K562 (cell line): Measurements from ENCODE around the gene LLCFC1. TPM values are rescaled to one million over a fixed set of nuclear protein-coding genes. Genes with fewer than 3 reads are reported as not detected.

Source experiments
- ATAC-seq: fragments of 200-7000 bp; cut with Tn5 transposase; 3 replicates; pipeline ENCODE4 v1.9.1; 2020; ENCODE audit warnings: moderate library complexity
- BruUV-seq: library from RNA; stranded (reverse); fragments of 400-500 nt; replicated peaks from 2 replicates; lab custom pipeline; 2021; lab: Mats Ljungman, UMichigan
- CTCF ChIA-PET: fragments of 300-600 bp; formaldehyde crosslinking; extraction: SDS; loops from one replicate; lab custom pipeline; 2021; ENCODE audit warnings: low intra/inter-chr PET ratio; lab: Yijun Ruan, JAX
- POLR2A ChIA-PET: fragments of 300-600, 350-650 bp; sonication (Branson Sonifier 250); formaldehyde crosslinking; extraction: SDS; loops from one replicate; lab custom pipeline; 2021; ENCODE audit warnings: antibody characterized with exemption, inconsistent platforms; lab: Yijun Ruan, JAX
- DNase-seq, 4 experiments: peaks; one replicate each; pipeline versions ENCODE4 v3.0.0 to v3.0.0-alpha.2; 2011 to 2018; ENCODE audit warnings: low spot score in 3 of 4, mixed read lengths in 3 of 4; ENCODE audit errors: extremely low read depth in 1 of 4
- FAIRE-seq: peaks from 2 replicates; lab custom pipeline; 2011; peaks lifted over from hg19 to GRCh38; lab: Jason Lieb, UNC
- H2AFZ ChIP-seq: 2 replicates; pipeline ENCODE4 v1.6.0; 2011; ENCODE audit warnings: low read depth, low read length, control low read depth, inconsistent platforms
- H3K27ac ChIP-seq: fragments of 200-600 bp; 3 replicates; pipeline ENCODE4 v1.8.0; 2011; ENCODE audit warnings: low read depth, mild to moderate bottlenecking, control low read depth, inconsistent platforms, low read length, moderate library complexity, mixed read lengths; ENCODE audit errors: extremely low read depth
- H3K27me3 ChIP-seq, 2 experiments: fragments of 300-600 bp in 1 of 2; 2 replicates in 1 of 2; 3 replicates in 1 of 2; pipeline versions ENCODE4 v1.6.0 to v1.8.0; 2011; ENCODE audit warnings: inconsistent platforms in 2 of 2, low read length in 2 of 2, mild to moderate bottlenecking in 1 of 2, mixed read lengths in 1 of 2, moderate library complexity in 1 of 2; ENCODE audit not compliant: control insufficient read depth in 2 of 2, insufficient read depth in 2 of 2
- H3K36me3 ChIP-seq: fragments of 300-600 bp; 3 replicates; pipeline ENCODE4 v1.8.0; 2011; ENCODE audit warnings: mild to moderate bottlenecking, low read length, inconsistent platforms; ENCODE audit not compliant: control insufficient read depth, insufficient read depth
- H3K4me1 ChIP-seq, 2 experiments: fragments of 200-600 bp in 1 of 2; replicated peaks in 1 of 2; 2 replicates in 1 of 2; 3 replicates in 1 of 2; pipeline versions ENCODE4 v1.5.1 to v1.8.0; 2011; ENCODE audit warnings: inconsistent platforms in 2 of 2, low read length in 2 of 2, mild to moderate bottlenecking in 1 of 2, mixed read lengths in 1 of 2, moderate library complexity in 1 of 2; ENCODE audit not compliant: control insufficient read depth in 2 of 2, insufficient read depth in 2 of 2
- H3K4me2 ChIP-seq: 2 replicates; pipeline ENCODE4 v1.6.1; 2011; ENCODE audit warnings: low read length, control low read depth, inconsistent platforms, mixed read lengths; ENCODE audit not compliant: insufficient read depth
- H3K4me3 ChIP-seq: fragments of 200-600 bp; sonication (generic), shearing (Covaris generic); 2 replicates; pipeline ENCODE4 v1.5.1; 2016; ENCODE audit warnings: control low read depth, inconsistent platforms
- H3K79me2 ChIP-seq: fragments of 200-600 bp; 3 replicates; pipeline ENCODE4 v1.8.0; 2011; ENCODE audit warnings: low read length, inconsistent platforms; ENCODE audit not compliant: control insufficient read depth, insufficient read depth
- H3K9ac ChIP-seq, 2 experiments: 2 replicates each; pipeline versions ENCODE4 v1.6.0 to v1.6.1; 2011; ENCODE audit warnings: low read depth in 2 of 2, low read length in 2 of 2, control low read depth in 1 of 2, inconsistent platforms in 1 of 2, mild to moderate bottlenecking in 1 of 2, mixed read lengths in 1 of 2; ENCODE audit not compliant: insufficient read depth in 1 of 2
- H3K9me1 ChIP-seq: one replicate; pipeline ENCODE4 v1.6.0; 2011; ENCODE audit warnings: inconsistent platforms, mild to moderate bottlenecking, low read length, moderate library complexity; ENCODE audit not compliant: control insufficient read depth, insufficient read depth
- H3K9me3 ChIP-seq: replicated peaks from 2 replicates; pipeline ENCODE4 v1.5.1; 2011; ENCODE audit warnings: low read depth, low read length, inconsistent platforms; ENCODE audit not compliant: control insufficient read depth, insufficient read depth
- H4K20me1 ChIP-seq: replicated peaks from 2 replicates; pipeline ENCODE4 v1.6.1; 2011; ENCODE audit warnings: low read length, inconsistent platforms, mixed read lengths; ENCODE audit not compliant: control insufficient read depth, insufficient read depth
- BRCA1 ChIP-seq, 2 experiments: fragments of 450-650 bp in 1 of 2; sonication (generic) in 1 of 2; formaldehyde crosslinking in 1 of 2; IDR thresholded peaks; 2 replicates each; pipeline versions ENCODE4 v1.5.0 to v1.6.1; 2017 to 2020; ENCODE audit warnings: mild to moderate bottlenecking in 1 of 2, missing genetic modification reagents in 1 of 2
- FOXK1 ChIP-seq: sonication (generic); formaldehyde crosslinking; IDR thresholded peaks from 2 replicates; pipeline ENCODE4 v1.8.0; 2022; ENCODE audit warnings: missing genetic modification reagents, mild to moderate bottlenecking, borderline replicate concordance
- HDAC8 ChIP-seq: fragments of 450-650 bp; IDR thresholded peaks from 2 replicates; pipeline ENCODE4 v1.6.1; 2016; ENCODE audit warnings: mild to moderate bottlenecking, missing genetic modification characterization, moderate library complexity, missing compliant biosample characterization
- KAT7 ChIP-seq: sonication (generic); formaldehyde crosslinking; IDR thresholded peaks from 2 replicates; pipeline ENCODE4 v1.8.0; 2022; ENCODE audit warnings: missing genetic modification reagents, mild to moderate bottlenecking, borderline replicate concordance
- MTA2 ChIP-seq: fragments of 450-650 bp; IDR thresholded peaks from 2 replicates; pipeline ENCODE4 v1.6.1; 2016; ENCODE audit warnings: low read depth
- RAD21 ChIP-seq, 2 experiments: fragments of 250-450 bp in 1 of 2; fragments of 450-650 bp in 1 of 2; sonication (Bioruptor Pico) in 1 of 2; formaldehyde crosslinking in 1 of 2; IDR thresholded peaks in 1 of 2; conservative IDR thresholded peaks in 1 of 2; 2 replicates each; pipeline versions ENCODE4 v1.4.0 to v1.8.0; 2020 to 2022; ENCODE audit warnings: mild to moderate bottlenecking in 2 of 2, moderate library complexity in 1 of 2
- ZNF740 ChIP-seq, 3 experiments: fragments of 200-800 bp in 1 of 3; sonication (Bioruptor generic) in 1 of 3; sonication (generic) in 1 of 3; formaldehyde crosslinking in 1 of 3; IDR thresholded peaks; 2 replicates each; pipeline versions ENCODE4 v1.6.1 to v1.8.0; 2016 to 2022; ENCODE audit warnings: mild to moderate bottlenecking in 2 of 3, missing compliant biosample characterization in 2 of 3, missing genetic modification characterization in 2 of 3, missing genetic modification reagents in 1 of 3
- WGBS: fragments of 100-300 bp; shearing (Covaris generic); methylation state at CpG from one replicate; pipeline ENCODE4 v1.1.6; 2016; ENCODE audit warnings: low coverage, mixed read lengths; ENCODE audit not compliant: insufficient coverage; ENCODE audit errors: missing lambda C conversion rate; 5-methylcytosine and 5-hydroxymethylcytosine counted together
- in situ Hi-C: fragments of 300-500 bp; cut with MboI; formaldehyde crosslinking; loops from 4 replicates; pipeline ENCODE4 v1.15.0; 2018; ENCODE audit warnings: inconsistent platforms, mixed read lengths
- intact Hi-C: fragments of 100-400 bp; cut with micrococcal nuclease; formaldehyde crosslinking; loops from 2 replicates; pipeline ENCODE4 v1.14.2; 2022
- polyA plus RNA-seq, 8 experiments: library from polyadenylated mRNA; depleted of rRNA in 4 of 8; stranded (reverse) in 5 of 8; unstranded in 3 of 8; fragments of >200 nt; fragmentation: Nextera tagmentation in 2 of 8; fragmentation: Illumina TruSeq in 1 of 8; extraction: Ambion mirVana in 2 of 8; extraction: Trizol in 1 of 8; gene quantifications; 2 replicates each; pipeline versions ENCODE4 v1.2.1 to v1.2.3, GENCODE V29; 2011 to 2014; ENCODE audit warnings: inconsistent platforms in 1 of 8, missing spikeins in 1 of 8
- total RNA-seq, 7 experiments: library from RNA; depleted of rRNA in 6 of 7; stranded (reverse); fragments of >200 nt in 6 of 7; fragmentation: Illumina TruSeq in 2 of 7; extraction: Trizol in 2 of 7; gene quantifications; 2 replicates each; pipeline versions ENCODE4 v1.2.1 to v1.2.3, GENCODE V29; 2011 to 2021; ENCODE audit warnings: low replicate concordance in 1 of 7

Gene LLCFC1
- total and polyA plus RNA-seq, 9 of the 15 experiments (the other 6 are each of a cell fraction or from before 2014, with no cell fraction given), result not detected

- BruUV-seq, result no TSS peak
- intact Hi-C loops, result no loop called here
- 14% methylated on average over 15 of the region's 15 CpGs for WGBS
- no peak for FAIRE-seq
- H3K4me1 ChIP-seq, result no peaks in the 10 kb centered on the region
- peaks cover 10 to 30% of the 10 kb centered on the region in 2 experiments; a peak in 4 of 5 replicates for H3K27me3 ChIP-seq
- no peaks in the 10 kb centered on the region for H3K36me3 ChIP-seq
- H3K9me1 ChIP-seq, result no peaks in the 10 kb centered on the region
- no peak overlapping the region for H3K9ac ChIP-seq
- no peak overlapping the region for H3K4me3 ChIP-seq
- no peak for TF ChIP-seq MTA2
- no peak for TF ChIP-seq KAT7 (CRISPR knock-in tag)
- no peak for TF ChIP-seq HDAC8
- no peak for TF ChIP-seq FOXK1
- TF ChIP-seq BRCA1 (IDR thresholded peaks at IDR 0.05), result no peak
- no peak for TF ChIP-seq BRCA1 (CRISPR knock-in tag; IDR thresholded peaks at IDR 0.05)
- TF ChIP-seq RAD21 (CRISPR knock-in tag; conservative IDR thresholded peaks at IDR 0.05 in 1 of 2, IDR thresholded peaks at IDR 0.05 in 1 of 2), result no peak
- no peak for TF ChIP-seq ZNF740 (CRISPR knock-in tag; IDR thresholded peaks at IDR 0.05)
- TF ChIP-seq ZNF740 (tag; IDR thresholded peaks at IDR 0.05), result no peak
- DNase-seq, result no peak
- H3K27ac ChIP-seq, result no peak overlapping the region
- H3K9me3 ChIP-seq, result 0 out of 2 replicates have a peak, but pooled peaks cover 3% of the 10 kb centered on the region
- ChIA-PET CTCF (no interaction called here), POLR2A (interaction anchor here (0.6 to 1.5 kb wide), 2 partner anchors 9 to 14 kb away, joined by 3 to 4 read pairs; no protein-coding TSS in a partner anchor)
- peaks cover 3% of the 10 kb centered on the region; the same call in 1 of the 2 replicates for H4K20me1 ChIP-seq
- ATAC-seq, result no peak
- in situ Hi-C loops, result no loop called here
- H3K79me2 ChIP-seq, result no peaks in the 10 kb centered on the region
- no peak overlapping the region for H2AFZ ChIP-seq
- H3K4me2 ChIP-seq, result no peak overlapping the region
Observed at GRCh38 chr7:142901426-142902259, 37.6 kb upstream of the LLCFC1 start.
